CMK (cell line): ENCODE measurements around the gene PCDHA10.
"Not testable (repeated sequence)": the region's sequence is repeated elsewhere in the genome, so short reads cannot be mapped to it uniquely, and the experiment has no call there.

Experiments used
- DNase-seq: peaks from one replicate; pipeline ENCODE4 v3.0.0-alpha.2; 2010; ENCODE audit warnings: low read depth

Gene PCDHA10

GRCh38 chr5:140840978-140841962 is 14.4 kb upstream of the PCDHA10 start, which contains the start of gene PCDHA8:
TSS of gene PCDHA8 (plus strand) at chr5:140841187. CDS start at chr5:140841322, 135 bp downstream.
- DNase-seq: no peak

- DNase-seq: no peak
Observed at GRCh38 chr5:140842798-140843733, 12.6 kb upstream of the PCDHA10 start.

DNA sequence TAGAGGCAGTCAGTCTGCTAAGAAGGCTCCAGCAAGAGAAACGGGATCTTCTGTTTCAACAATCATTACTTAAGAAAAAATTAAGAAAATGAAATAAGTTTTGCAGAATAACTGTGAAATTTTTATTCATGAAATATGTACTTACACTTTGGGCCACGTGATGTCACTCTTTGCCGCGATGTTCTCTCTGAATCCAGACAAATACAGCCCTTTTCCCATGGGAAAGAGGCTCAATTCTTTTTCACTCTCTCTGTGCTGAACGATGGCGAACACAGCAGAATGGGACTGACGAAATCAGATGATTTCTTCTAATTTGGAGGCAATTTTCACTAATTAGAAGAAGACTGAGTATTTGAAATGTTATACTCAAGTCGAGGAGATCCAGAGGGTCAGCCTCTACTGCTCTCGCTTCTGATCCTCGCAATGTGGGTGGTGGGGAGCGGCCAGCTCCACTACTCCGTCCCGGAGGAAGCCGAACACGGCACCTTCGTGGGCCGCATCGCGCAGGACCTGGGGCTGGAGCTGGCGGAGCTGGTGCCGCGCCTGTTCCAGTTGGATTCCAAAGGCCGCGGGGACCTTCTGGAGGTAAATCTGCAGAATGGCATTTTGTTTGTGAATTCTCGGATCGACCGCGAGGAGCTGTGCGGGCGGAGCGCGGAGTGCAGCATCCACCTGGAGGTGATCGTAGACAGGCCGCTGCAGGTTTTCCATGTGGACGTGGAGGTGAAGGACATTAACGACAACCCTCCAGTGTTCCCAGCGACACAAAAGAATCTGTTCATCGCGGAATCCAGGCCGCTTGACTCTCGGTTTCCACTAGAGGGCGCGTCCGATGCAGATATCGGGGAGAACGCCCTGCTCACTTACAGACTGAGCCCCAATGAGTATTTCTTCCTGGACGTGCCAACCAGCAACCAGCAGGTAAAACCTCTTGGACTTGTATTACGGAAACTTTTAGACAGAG is 7.3 kb upstream of the PCDHA10 start, which contains the start of gene PCDHA9:
Gene PCDHA9 (plus strand): TSS at position 244 of the 964 bp plus-strand sequence. CDS start 114 bp downstream, at position 358.
- not testable (repeated sequence) for DNase-seq

DNA sequence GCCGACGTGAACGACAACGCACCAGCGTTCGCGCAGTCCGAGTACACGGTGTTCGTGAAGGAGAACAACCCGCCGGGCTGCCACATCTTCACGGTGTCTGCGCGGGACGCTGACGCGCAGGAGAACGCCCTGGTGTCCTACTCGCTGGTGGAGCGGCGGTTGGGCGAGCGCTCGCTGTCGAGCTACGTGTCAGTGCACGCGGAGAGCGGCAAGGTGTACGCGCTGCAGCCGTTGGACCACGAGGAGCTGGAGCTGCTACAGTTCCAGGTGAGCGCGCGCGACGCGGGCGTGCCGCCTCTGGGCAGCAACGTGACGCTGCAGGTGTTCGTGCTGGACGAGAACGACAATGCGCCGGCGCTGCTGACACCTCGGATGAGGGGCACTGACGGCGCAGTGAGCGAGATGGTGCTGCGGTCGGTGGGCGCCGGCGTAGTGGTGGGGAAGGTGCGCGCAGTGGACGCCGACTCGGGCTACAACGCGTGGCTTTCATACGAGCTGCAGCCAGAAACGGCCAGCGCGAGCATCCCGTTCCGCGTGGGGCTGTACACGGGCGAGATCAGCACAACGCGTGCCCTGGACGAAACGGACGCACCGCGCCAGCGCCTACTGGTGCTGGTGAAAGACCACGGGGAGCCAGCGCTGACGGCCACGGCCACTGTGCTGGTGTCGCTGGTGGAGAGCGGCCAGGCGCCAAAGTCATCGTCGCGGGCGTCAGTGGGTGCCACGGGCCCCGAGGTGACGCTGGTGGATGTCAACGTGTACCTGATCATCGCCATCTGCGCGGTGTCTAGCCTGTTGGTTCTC is 5.7 kb upstream of the PCDHA10 start:
- not testable (repeated sequence) for DNase-seq

DNA sequence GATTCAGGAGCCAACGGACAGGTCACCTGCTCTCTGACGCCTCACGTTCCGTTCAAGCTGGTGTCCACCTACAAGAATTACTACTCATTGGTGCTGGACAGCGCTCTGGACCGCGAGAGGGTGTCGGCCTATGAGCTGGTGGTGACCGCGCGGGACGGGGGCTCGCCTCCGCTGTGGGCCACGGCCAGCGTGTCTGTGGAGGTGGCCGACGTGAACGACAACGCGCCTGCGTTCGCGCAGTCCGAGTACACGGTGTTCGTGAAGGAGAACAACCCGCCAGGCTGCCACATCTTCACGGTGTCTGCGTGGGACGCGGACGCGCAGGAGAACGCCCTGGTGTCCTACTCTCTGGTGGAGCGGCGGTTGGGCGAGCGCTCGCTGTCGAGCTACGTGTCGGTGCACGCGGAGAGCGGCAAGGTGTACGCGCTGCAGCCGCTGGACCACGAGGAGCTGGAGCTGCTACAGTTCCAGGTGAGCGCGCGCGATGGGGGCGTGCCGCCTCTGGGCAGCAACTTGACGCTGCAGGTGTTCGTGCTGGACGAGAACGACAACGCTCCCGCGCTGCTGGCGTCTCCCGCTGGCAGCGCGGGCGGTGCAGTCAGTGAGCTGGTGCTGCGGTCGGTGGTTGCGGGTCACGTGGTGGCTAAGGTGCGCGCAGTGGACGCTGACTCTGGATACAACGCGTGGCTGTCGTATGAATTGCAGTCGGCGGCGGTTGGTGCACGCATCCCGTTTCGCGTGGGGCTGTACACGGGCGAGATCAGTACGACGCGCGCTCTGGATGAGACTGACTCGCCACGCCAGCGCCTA is 1.7 kb downstream of the PCDHA10 start:
- DNase-seq: no peak

DNA sequence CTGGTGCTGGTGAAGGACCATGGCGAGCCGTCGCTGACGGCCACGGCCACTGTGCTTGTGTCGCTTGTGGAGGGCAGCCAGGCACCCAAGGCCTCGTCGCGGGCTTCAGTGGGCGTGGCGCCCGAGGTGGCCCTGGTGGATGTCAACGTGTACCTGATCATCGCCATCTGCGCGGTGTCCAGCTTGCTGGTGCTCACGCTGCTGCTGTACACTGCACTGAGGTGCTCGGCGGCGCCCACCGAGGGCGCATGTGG is 2.2 kb downstream of the PCDHA10 start:
- DNase-seq: no peak

DNA sequence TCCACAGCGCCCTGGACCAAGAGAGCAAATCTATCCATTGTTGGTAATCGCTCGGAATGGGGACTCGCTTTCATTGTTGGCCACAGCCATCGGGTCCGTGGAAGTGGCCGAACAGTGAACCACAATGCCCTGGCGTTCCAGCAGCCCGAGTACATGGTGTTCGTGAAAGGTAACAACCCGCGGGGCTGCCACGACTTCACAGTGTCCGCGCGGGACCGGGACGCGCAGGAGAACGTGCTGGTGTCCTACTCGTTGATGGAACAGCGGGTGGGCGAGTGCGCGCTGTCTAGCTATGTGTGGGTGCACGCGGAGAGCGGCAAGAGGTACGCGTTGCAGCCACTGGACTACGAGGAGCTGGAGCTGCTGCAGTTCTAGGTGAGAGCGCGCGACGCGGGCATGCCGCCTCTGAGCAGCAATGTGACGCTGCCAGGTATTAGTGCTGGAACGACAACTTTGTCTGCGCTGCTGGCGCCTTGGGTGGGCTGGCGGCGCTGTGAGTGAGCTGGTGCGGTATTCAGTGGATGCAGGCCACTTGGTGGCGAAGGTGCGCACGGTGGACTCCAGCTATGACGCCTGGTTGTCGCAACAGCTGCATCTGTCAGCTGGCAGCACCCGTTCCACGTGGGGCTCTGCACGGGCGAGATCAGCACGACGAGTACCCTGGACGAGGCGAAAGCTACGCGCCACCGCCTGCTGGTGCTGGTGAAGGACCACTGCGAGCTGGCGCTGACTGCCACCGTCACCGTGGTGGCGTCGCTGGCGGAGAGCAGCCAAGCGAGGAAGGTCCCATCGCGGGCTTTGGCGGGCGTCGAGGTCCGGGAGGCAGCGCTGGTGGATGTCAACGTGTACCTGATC is 7.0 kb downstream of the PCDHA10 start:
- DNase-seq: no peak

DNA sequence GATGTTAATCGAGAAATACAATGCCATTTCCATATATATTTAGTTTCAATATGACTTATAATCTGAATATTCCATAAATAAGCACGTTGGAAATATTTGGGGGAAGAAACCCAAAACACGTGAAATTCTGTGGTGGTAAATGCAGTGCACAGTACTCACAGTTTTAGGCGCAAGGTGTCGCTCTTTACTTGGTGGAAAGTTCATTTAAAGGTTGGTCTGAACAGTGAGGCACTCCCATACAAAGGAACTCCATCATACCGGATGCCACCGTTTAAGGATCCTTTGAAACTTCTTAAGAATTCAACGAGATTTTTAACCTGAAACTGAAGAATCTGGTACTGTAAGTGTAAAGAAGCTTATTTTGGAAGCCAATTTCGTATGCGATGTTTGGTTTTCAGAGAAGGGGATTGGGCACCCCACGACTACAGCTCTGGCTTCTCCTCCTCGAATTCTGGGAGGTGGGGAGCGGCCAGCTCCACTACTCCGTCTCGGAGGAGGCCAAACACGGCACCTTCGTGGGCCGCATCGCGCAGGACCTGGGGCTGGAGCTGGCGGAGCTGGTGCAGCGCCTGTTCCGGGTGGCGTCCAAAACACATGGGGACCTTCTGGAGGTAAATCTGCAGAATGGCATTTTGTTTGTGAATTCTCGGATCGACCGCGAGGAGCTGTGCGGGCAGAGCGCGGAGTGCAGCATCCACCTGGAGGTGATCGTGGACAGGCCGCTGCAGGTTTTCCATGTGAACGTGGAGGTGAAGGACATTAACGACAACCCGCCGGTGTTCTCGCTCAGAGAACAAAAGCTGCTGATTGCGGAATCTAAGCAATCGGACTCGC is 13.2 kb downstream of the PCDHA10 start, which contains the start of gene PCDHA11:
Gene PCDHA11 (plus strand): TSS at position 237 of the 834 bp plus-strand sequence. CDS start 147 bp downstream, at position 384.
- no peak for DNase-seq

DNA sequence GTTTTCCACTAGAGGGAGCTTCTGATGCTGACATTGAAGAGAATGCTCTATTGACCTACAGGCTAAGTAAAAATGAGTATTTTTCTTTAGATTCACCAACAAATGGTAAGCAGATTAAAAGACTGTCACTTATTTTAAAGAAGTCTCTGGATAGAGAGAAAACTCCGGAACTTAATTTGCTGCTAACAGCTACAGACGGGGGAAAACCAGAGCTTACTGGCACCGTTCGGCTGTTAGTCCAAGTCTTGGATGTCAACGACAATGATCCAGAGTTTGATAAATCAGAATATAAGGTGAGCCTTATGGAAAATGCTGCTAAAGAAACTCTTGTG is 13.8 kb downstream of the PCDHA10 start:
- no peak for DNase-seq

- no peak for DNase-seq
Observed at GRCh38 chr5:140870221-140871201, 14.8 kb downstream of the PCDHA10 start.

DNA sequence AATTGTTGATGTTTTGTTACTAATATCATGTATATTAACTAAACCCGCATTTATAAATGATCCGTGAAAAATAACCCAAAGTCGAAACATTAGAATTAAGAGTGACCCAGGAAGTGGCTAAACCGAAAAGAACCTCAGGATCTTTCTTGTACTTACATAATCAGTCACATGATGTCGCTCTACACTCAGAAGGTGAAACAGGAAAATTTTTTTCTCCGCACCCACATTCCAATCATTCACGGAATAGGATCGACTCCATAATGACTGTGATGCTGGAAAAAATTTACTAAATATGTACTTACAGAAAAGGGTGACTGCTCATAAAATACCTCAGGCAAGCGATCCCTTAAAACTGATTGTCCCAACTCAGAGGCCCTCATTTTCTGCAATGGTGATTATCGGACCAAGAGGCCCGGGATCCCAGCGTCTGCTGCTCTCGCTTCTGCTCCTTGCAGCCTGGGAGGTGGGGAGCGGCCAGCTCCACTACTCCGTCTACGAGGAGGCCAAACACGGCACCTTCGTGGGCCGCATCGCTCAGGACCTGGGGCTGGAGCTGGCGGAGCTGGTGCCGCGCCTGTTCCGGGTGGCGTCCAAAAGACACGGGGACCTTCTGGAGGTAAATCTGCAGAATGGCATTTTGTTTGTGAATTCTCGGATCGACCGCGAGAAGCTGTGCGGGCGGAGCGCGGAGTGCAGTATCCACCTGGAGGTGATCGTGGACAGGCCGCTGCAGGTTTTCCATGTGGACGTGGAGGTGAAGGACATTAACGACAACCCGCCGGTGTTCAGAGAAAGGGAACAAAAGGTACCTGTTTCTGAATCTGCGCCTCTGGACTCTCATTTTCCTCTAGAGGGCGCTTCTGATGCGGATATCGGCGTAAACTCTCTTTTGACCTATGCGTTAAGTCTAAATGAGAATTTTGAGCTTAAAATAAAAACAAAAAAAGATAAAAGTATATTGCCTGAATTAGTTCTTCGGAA is 19.7 kb downstream of the PCDHA10 start, which contains the start of gene PCDHA12:
Gene PCDHA12 (plus strand): TSS at position 224 of the 981 bp plus-strand sequence. CDS start 165 bp downstream, at position 389.
- DNase-seq: no peak

GRCh38 chr5:140876541-140877261 is 21.0 kb downstream of the PCDHA10 start:
- DNase-seq: not testable (repeated sequence)

- DNase-seq: no peak
Observed at GRCh38 chr5:140877262-140877581, 21.5 kb downstream of the PCDHA10 start.

GRCh38 chr5:140881889-140882590 is 26.3 kb downstream of the PCDHA10 start, which contains the start of gene PCDHA13:
TSS of gene PCDHA13 (plus strand) at chr5:140882124. CDS start at chr5:140882269, 145 bp downstream.
- no peak for DNase-seq
